Activated CD8-positive, alpha-beta memory T cell treated with anti-CD3 and anti-CD28 coated beads, Interleukin-2, amount 50 U/mL, for 24 hours (primary cell): ENCODE results near the gene CSNK1E.

Experiments used
- DNase-seq: peaks from one replicate; pipeline ENCODE4 v3.0.0-alpha.2; 2020; ENCODE audit errors: extremely low read depth

The CSNK1E gene

GRCh38 chr22:38327805-38328204, 10.6 kb upstream of the CSNK1E start:
- no peak for DNase-seq

GRCh38 chr22:38327396-38327795, 10.2 kb upstream of the CSNK1E start:
- no peak for DNase-seq

GRCh38 chr22:38325587-38325986, 8.4 kb upstream of the CSNK1E start:
- no peak for DNase-seq

- no peak for DNase-seq
These were observed 3.6 kb upstream of the CSNK1E start for GRCh38 chr22:38320605-38321402.

- DNase-seq, result no peak
These were observed 1.9 kb upstream of the CSNK1E start for GRCh38 chr22:38318792-38319773.

- DNase-seq, result no peak
These were observed 922 bp upstream of the CSNK1E start for GRCh38 chr22:38317995-38318715.

- no peak for DNase-seq
These were observed 690 bp downstream of the CSNK1E start for GRCh38 chr22:38316364-38317121.

- DNase-seq, result no peak
These were observed 1.3 kb downstream of the CSNK1E start for GRCh38 chr22:38315823-38316363.

- no peak for DNase-seq
These were observed 2.1 kb downstream of the CSNK1E start for GRCh38 chr22:38314933-38315822.

GRCh38 chr22:38314051-38314932, 2.9 kb downstream of the CSNK1E start:
- no peak for DNase-seq

- no peak for DNase-seq
These were observed 3.8 kb downstream of the CSNK1E start for GRCh38 chr22:38313384-38313955.

- DNase-seq, result no peak
These were observed 4.9 kb downstream of the CSNK1E start for GRCh38 chr22:38312261-38312800.

- no peak for DNase-seq
These were observed 6.0 kb downstream of the CSNK1E start for GRCh38 chr22:38311323-38311620.

- no peak for DNase-seq
These were observed 6.5 kb downstream of the CSNK1E start for GRCh38 chr22:38310518-38311322.

GRCh38 chr22:38309614-38310517, 7.4 kb downstream of the CSNK1E start:
- no peak for DNase-seq

GRCh38 chr22:38308791-38309498, 8.3 kb downstream of the CSNK1E start:
- DNase-seq, result no peak
